ENCODE results near the gene TECR. TPM values are rescaled to one million over a fixed set of nuclear protein-coding genes. Genes with fewer than 3 reads are reported as not detected.

Gene TECR
- total and polyA plus RNA-seq, 2 of the 13 experiments (the other 11 are each of a cell fraction or from before 2014, with no cell fraction given), result 54.9 to 121 TPM

DNA sequence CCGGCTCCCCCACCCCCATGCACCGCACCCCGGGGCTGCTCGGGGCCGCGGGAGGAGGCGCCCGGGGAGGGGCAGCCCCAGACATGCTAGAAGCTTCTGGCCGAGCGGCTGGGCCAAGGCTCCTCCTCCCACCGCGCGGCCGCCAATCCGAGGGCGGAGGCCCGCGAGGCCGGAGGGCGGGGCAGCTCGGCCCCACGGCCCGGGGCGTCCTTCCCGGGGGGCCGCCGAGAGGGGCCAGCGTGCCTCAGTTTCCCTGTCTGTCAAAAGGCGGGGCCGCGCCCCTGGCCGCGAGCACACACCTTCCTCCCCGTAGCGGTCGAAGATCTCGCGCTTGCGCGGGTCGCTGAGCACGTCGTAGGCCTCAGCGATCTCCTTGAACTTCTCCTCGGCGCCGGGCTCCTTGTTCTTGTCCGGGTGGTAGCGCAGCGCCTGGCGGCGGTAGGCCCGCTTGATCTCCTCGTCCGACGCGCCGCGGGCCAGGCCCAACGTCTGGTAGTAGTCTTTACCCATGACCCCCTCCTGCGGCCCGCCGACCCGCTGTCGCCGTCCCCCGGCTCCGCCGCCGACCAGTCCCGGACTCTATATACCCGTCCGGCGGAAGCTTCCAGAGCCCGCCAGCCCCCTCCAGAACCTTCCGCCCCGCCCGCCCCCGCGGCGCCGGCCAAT lies 11.4 kb upstream of the TECR start, which contains the start of gene DNAJB1 (continued):
- TF ChIP-seq, protein P1, sequence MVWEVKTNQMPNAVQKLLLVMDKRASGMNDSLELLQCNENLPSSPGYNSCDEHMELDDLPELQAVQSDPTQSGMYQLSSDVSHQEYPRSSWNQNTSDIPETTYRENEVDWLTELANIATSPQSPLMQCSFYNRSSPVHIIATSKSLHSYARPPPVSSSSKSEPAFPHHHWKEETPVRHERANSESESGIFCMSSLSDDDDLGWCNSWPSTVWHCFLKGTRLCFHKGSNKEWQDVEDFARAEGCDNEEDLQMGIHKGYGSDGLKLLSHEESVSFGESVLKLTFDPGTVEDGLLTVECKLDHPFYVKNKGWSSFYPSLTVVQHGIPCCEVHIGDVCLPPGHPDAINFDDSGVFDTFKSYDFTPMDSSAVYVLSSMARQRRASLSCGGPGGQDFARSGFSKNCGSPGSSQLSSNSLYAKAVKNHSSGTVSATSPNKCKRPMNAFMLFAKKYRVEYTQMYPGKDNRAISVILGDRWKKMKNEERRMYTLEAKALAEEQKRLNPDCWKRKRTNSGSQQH (CRISPR knock-in tag; IDR thresholded peaks at IDR 0.05; ENCODE audit: low read depth), result no peak
- TF ChIP-seq, protein P2, sequence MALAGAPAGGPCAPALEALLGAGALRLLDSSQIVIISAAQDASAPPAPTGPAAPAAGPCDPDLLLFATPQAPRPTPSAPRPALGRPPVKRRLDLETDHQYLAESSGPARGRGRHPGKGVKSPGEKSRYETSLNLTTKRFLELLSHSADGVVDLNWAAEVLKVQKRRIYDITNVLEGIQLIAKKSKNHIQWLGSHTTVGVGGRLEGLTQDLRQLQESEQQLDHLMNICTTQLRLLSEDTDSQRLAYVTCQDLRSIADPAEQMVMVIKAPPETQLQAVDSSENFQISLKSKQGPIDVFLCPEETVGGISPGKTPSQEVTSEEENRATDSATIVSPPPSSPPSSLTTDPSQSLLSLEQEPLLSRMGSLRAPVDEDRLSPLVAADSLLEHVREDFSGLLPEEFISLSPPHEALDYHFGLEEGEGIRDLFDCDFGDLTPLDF (CRISPR knock-in tag; IDR thresholded peaks at IDR 0.05), result peak; percentile 51; the same call in 1 of the 2 replicates
- TF ChIP-seq HDAC1 (CRISPR knock-in tag; IDR thresholded peaks at IDR 0.05) (no peak; the same call in 1 of the 2 replicates), SAFB2 (CRISPR knock-in tag; IDR thresholded peaks at IDR 0.05; ENCODE audit: borderline replicate concordance, low read depth) (peak; percentile 45), GABPA (IDR thresholded peaks at IDR 0.05; ENCODE audit: low read depth, low read length) (no peak), GABPA (CRISPR knock-in tag; IDR thresholded peaks at IDR 0.05; ENCODE audit: low read depth) (peak; percentile 27), RARG (CRISPR knock-in tag; IDR thresholded peaks at IDR 0.05; ENCODE audit: low read depth) (no peak), EP300 (IDR thresholded peaks at IDR 0.05; ENCODE audit: low read depth in 2 of 2, low read length in 2 of 2) (no peak), EP300 (CRISPR knock-in tag; IDR thresholded peaks at IDR 0.05; ENCODE audit: borderline replicate concordance) (peak; percentile 60), CBX1 (IDR thresholded peaks at IDR 0.05; ENCODE audit: low read depth) (no peak), BRCA1 (CRISPR knock-in tag; IDR thresholded peaks at IDR 0.05) (peak; percentile 73; the same call in 1 of the 2 replicates), HES4 (CRISPR knock-in tag; IDR thresholded peaks at IDR 0.05; ENCODE audit: borderline replicate concordance) (peak; percentile 93), ZNF563 (CRISPR knock-in tag; IDR thresholded peaks at IDR 0.05) (peak; percentile 86), ZNF644 (CRISPR knock-in tag; IDR thresholded peaks at IDR 0.05; ENCODE audit: low read depth) (no peak), JARID2 (CRISPR knock-in tag; IDR thresholded peaks at IDR 0.05; ENCODE audit: insufficient replicate concordance) (no peak), KLF13 (CRISPR knock-in tag; IDR thresholded peaks at IDR 0.05) (peak; percentile 76; the same call in 1 of the 2 replicates), CAMTA2 (CRISPR knock-in tag; IDR thresholded peaks at IDR 0.05; ENCODE audit: borderline replicate concordance) (peak; percentile 74; the same call in 1 of the 2 replicates), ZEB1 (IDR thresholded peaks at IDR 0.05; ENCODE audit: insufficient replicate concordance, low read depth) (no peak), ZSCAN20 (CRISPR knock-in tag; IDR thresholded peaks at IDR 0.05; ENCODE audit: borderline replicate concordance) (0 out of 2 replicates have a peak, but pooled peaks have one; percentile 18)
- TF ChIP-seq, protein P3, sequence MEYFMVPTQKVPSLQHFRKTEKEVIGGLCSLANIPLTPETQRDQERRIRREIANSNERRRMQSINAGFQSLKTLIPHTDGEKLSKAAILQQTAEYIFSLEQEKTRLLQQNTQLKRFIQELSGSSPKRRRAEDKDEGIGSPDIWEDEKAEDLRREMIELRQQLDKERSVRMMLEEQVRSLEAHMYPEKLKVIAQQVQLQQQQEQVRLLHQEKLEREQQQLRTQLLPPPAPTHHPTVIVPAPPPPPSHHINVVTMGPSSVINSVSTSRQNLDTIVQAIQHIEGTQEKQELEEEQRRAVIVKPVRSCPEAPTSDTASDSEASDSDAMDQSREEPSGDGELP (IDR thresholded peaks at IDR 0.05; ENCODE audit: borderline replicate concordance, low read depth), result no peak
- TF ChIP-seq, protein P4, sequence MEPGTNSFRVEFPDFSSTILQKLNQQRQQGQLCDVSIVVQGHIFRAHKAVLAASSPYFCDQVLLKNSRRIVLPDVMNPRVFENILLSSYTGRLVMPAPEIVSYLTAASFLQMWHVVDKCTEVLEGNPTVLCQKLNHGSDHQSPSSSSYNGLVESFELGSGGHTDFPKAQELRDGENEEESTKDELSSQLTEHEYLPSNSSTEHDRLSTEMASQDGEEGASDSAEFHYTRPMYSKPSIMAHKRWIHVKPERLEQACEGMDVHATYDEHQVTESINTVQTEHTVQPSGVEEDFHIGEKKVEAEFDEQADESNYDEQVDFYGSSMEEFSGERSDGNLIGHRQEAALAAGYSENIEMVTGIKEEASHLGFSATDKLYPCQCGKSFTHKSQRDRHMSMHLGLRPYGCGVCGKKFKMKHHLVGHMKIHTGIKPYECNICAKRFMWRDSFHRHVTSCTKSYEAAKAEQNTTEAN (CRISPR knock-in tag; conservative IDR thresholded peaks at IDR 0.05), result no peak
- TF ChIP-seq, protein P5, sequence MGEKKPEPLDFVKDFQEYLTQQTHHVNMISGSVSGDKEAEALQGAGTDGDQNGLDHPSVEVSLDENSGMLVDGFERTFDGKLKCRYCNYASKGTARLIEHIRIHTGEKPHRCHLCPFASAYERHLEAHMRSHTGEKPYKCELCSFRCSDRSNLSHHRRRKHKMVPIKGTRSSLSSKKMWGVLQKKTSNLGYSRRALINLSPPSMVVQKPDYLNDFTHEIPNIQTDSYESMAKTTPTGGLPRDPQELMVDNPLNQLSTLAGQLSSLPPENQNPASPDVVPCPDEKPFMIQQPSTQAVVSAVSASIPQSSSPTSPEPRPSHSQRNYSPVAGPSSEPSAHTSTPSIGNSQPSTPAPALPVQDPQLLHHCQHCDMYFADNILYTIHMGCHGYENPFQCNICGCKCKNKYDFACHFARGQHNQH (CRISPR knock-in tag; IDR thresholded peaks at IDR 0.05), result peak; percentile 64; the same call in 1 of the 2 replicates
- TF ChIP-seq, protein P6, sequence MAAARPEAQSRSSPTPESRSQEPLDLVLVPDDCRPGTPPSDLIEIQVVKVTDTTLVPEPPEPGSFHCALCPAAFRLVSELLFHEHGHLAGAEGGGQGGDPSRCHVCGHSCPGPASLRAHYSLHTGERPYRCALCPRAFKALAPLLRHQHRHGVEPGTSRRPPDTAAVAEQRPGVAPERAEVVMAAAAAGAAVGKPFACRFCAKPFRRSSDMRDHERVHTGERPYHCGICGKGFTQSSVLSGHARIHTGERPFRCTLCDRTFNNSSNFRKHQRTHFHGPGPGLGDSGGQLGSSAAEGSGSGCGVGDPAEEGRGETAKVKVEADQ (CRISPR knock-in tag; IDR thresholded peaks at IDR 0.05; ENCODE audit: borderline replicate concordance), result no peak
